GM21723 (cell line): ENCODE results near the gene MARCOL.

Experiments
- ATAC-seq: cut with Tn5 transposase; IDR thresholded peaks from one replicate; pipeline ENCODE4 v1.9.1; 2021; ENCODE audit warnings: mild to moderate bottlenecking, moderate library complexity; ENCODE audit not compliant: unreplicated experiment

The MARCOL gene

GRCh38 chr5:148238418-148238794 lies at the start of gene MARCOL:
MARCOL (plus strand) TSS chr5:148238525; CDS start chr5:148238598, 73 bp downstream.
- no peak for ATAC-seq

GRCh38 chr5:148191010-148191409 lies 47.3 kb upstream of the MARCOL start:
- ATAC-seq = no peak

GRCh38 chr5:148193202-148193601 lies 45.1 kb upstream of the MARCOL start:
- ATAC-seq = no peak

- ATAC-seq = no peak
Measured at GRCh38 chr5:148201151-148201550, 37.2 kb upstream of the MARCOL start.

- no peak for ATAC-seq
Measured at GRCh38 chr5:148202531-148203203, 35.7 kb upstream of the MARCOL start, which contains the start of gene SPINK6. SPINK6 (plus strand) TSS chr5:148203042; CDS start chr5:148203097, 55 bp downstream.

GRCh38 chr5:148205044-148205806 lies 33.1 kb upstream of the MARCOL start:
- no peak for ATAC-seq

- no peak for ATAC-seq
Measured at GRCh38 chr5:148205865-148206264, 32.5 kb upstream of the MARCOL start.

- ATAC-seq = no peak
Measured at GRCh38 chr5:148206620-148207019, 31.7 kb upstream of the MARCOL start.

- no peak for ATAC-seq
Measured at GRCh38 chr5:148208226-148208625, 30.1 kb upstream of the MARCOL start.

GRCh38 chr5:148209151-148209770 lies 29.1 kb upstream of the MARCOL start:
- ATAC-seq = no peak

GRCh38 chr5:148214665-148215185 lies 23.6 kb upstream of the MARCOL start:
- ATAC-seq = no peak

- no peak for ATAC-seq
Measured at GRCh38 chr5:148221508-148221907, 16.8 kb upstream of the MARCOL start.

GRCh38 chr5:148224117-148224742 lies 14.1 kb upstream of the MARCOL start:
- no peak for ATAC-seq

- no peak for ATAC-seq
Measured at GRCh38 chr5:148228392-148228984, 9.8 kb upstream of the MARCOL start.

GRCh38 chr5:148229840-148230239 lies 8.5 kb upstream of the MARCOL start:
- no peak for ATAC-seq

GRCh38 chr5:148230240-148230639 lies 8.1 kb upstream of the MARCOL start:
- ATAC-seq = no peak

GRCh38 chr5:148237785-148238417 lies 424 bp upstream of the MARCOL start:
- no peak for ATAC-seq

- ATAC-seq = no peak
Measured at GRCh38 chr5:148248894-148249293, 10.6 kb downstream of the MARCOL start.

- ATAC-seq = no peak
Measured at GRCh38 chr5:148255456-148255855, 17.1 kb downstream of the MARCOL start.

GRCh38 chr5:148259288-148259687 lies 21.0 kb downstream of the MARCOL start:
- no peak for ATAC-seq
